BLaER1 (cell line): ENCODE data around the gene NPPC.

Source experiments
- H3K27ac ChIP-seq: shearing (Covaris generic); formaldehyde crosslinking; 2 replicates; pipeline ENCODE4 v1.8.1; 2022
- H3K27me3 ChIP-seq: shearing (Covaris generic); formaldehyde crosslinking; 2 replicates; pipeline ENCODE4 v1.8.1; 2022
- H3K36me3 ChIP-seq: shearing (Covaris generic); formaldehyde crosslinking; 2 replicates; pipeline ENCODE4 v1.8.1; 2022
- H3K4me1 ChIP-seq: shearing (Covaris generic); formaldehyde crosslinking; 2 replicates; pipeline ENCODE4 v1.8.1; 2022
- H3K4me2 ChIP-seq: shearing (Covaris generic); formaldehyde crosslinking; 2 replicates; pipeline ENCODE4 v1.8.1; 2022
- H3K4me3 ChIP-seq: shearing (Covaris generic); formaldehyde crosslinking; 2 replicates; pipeline ENCODE4 v1.8.1; 2022
- H3K9ac ChIP-seq: shearing (Covaris generic); formaldehyde crosslinking; 2 replicates; pipeline ENCODE4 v1.8.1; 2022
- H3K9me3 ChIP-seq: shearing (Covaris generic); formaldehyde crosslinking; 2 replicates; pipeline ENCODE4 v1.8.1; 2022
- H4K20me1 ChIP-seq: shearing (Covaris generic); formaldehyde crosslinking; 2 replicates; pipeline ENCODE4 v1.8.1; 2022
- Cebpa-rat ChIP-seq: shearing (Covaris generic); IDR thresholded peaks from 2 replicates; pipeline ENCODE4 v1.8.1; 2022

The NPPC gene

GRCh38 chr2:231923010-231923344, 3.2 kb downstream of the NPPC start:
- no peak overlapping the region for H3K4me3 ChIP-seq
- peaks cover 46% of the 10 kb centered on the region for H3K4me1 ChIP-seq
- peaks cover 30% of the 10 kb centered on the region; the same call in 1 of the 2 replicates for H3K36me3 ChIP-seq
- no peak overlapping the region for H3K27ac ChIP-seq
- peaks cover 38% of the 10 kb centered on the region for H4K20me1 ChIP-seq
- H3K9me3 ChIP-seq: no peaks in the 10 kb centered on the region
- peaks cover 38% of the 10 kb centered on the region for H3K27me3 ChIP-seq
- H3K9ac ChIP-seq: no peak overlapping the region
- peak overlapping the region; percentile 100; the same call in 1 of the 2 replicates for H3K4me2 ChIP-seq
- no peak for TF ChIP-seq Cebpa-rat

GRCh38 chr2:231922311-231923009, 3.7 kb downstream of the NPPC start:
- Histone ChIP-seq H4K20me1 (peaks cover 38% of the 10 kb centered on the region), H3K9ac (no peak overlapping the region), H3K9me3 (no peaks in the 10 kb centered on the region), H3K4me1 (peaks cover 40% of the 10 kb centered on the region), H3K36me3 (peaks cover 30% of the 10 kb centered on the region; the same call in 1 of the 2 replicates), H3K27ac (no peak overlapping the region), H3K4me3 (no peak overlapping the region), H3K4me2 (peak overlapping the region; percentile 100; the same call in 1 of the 2 replicates), H3K27me3 (peaks cover 33% of the 10 kb centered on the region)
- TF ChIP-seq Cebpa-rat: no peak

- Histone ChIP-seq H3K4me1 (peaks cover 30% of the 10 kb centered on the region), H3K4me3 (no peak overlapping the region), H4K20me1 (peaks cover 37% of the 10 kb centered on the region), H3K9me3 (no peaks in the 10 kb centered on the region), H3K27me3 (peaks cover 18% of the 10 kb centered on the region), H3K27ac (no peak overlapping the region), H3K4me2 (no peak overlapping the region), H3K36me3 (peaks cover 30% of the 10 kb centered on the region; the same call in 1 of the 2 replicates), H3K9ac (no peak overlapping the region)
- no peak for TF ChIP-seq Cebpa-rat
Measured at GRCh38 chr2:231920795-231921194, 5.4 kb downstream of the NPPC start.

GRCh38 chr2:231920366-231920765, 5.8 kb downstream of the NPPC start:
- no peak overlapping the region for H3K27ac ChIP-seq
- H3K4me3 ChIP-seq: no peak overlapping the region
- TF ChIP-seq Cebpa-rat: no peak
- H3K4me1 ChIP-seq: peaks cover 30% of the 10 kb centered on the region; the same call in 1 of the 2 replicates
- H3K9ac ChIP-seq: no peak overlapping the region
- no peak overlapping the region for H3K4me2 ChIP-seq
- peaks cover 32% of the 10 kb centered on the region for H4K20me1 ChIP-seq
- peaks cover 14% of the 10 kb centered on the region for H3K27me3 ChIP-seq
- H3K9me3 ChIP-seq: no peaks in the 10 kb centered on the region
- peaks cover 30% of the 10 kb centered on the region; the same call in 1 of the 2 replicates for H3K36me3 ChIP-seq

- peaks cover 25% of the 10 kb centered on the region for H4K20me1 ChIP-seq
- no peak overlapping the region for H3K27ac ChIP-seq
- no peak overlapping the region for H3K4me3 ChIP-seq
- no peaks in the 10 kb centered on the region for H3K9me3 ChIP-seq
- no peak overlapping the region for H3K4me2 ChIP-seq
- H3K27me3 ChIP-seq: peaks cover 7% of the 10 kb centered on the region
- TF ChIP-seq Cebpa-rat: no peak
- H3K9ac ChIP-seq: no peak overlapping the region
- peaks cover 29% of the 10 kb centered on the region; the same call in 1 of the 2 replicates for H3K36me3 ChIP-seq
- peaks cover 31% of the 10 kb centered on the region for H3K4me1 ChIP-seq
Measured at GRCh38 chr2:231919341-231920035, 6.7 kb downstream of the NPPC start.

GRCh38 chr2:231918501-231919330, 7.5 kb downstream of the NPPC start:
- TF ChIP-seq Cebpa-rat: no peak

GRCh38 chr2:231917280-231918066, 8.7 kb downstream of the NPPC start:
- Histone ChIP-seq H3K9me3 (no peaks in the 10 kb centered on the region), H3K36me3 (peaks cover 10% of the 10 kb centered on the region; the same call in 1 of the 2 replicates), H3K4me2 (no peak overlapping the region), H4K20me1 (peaks cover 5% of the 10 kb centered on the region; the same call in 1 of the 2 replicates), H3K27ac (no peak overlapping the region), H3K9ac (no peak overlapping the region), H3K4me1 (peaks cover 23% of the 10 kb centered on the region), H3K27me3 (no peaks in the 10 kb centered on the region), H3K4me3 (no peak overlapping the region)
- TF ChIP-seq Cebpa-rat: no peak

More at GRCh38 chr2:231918501-231919330, 7.5 kb downstream of the NPPC start:
- H4K20me1 ChIP-seq: peaks cover 18% of the 10 kb centered on the region; the same call in 1 of the 2 replicates
- H3K27ac ChIP-seq: no peak overlapping the region
- H3K4me2 ChIP-seq: no peak overlapping the region
- no peaks in the 10 kb centered on the region for H3K27me3 ChIP-seq
- no peak overlapping the region for H3K9ac ChIP-seq
- peaks cover 22% of the 10 kb centered on the region; the same call in 1 of the 2 replicates for H3K36me3 ChIP-seq
- H3K4me1 ChIP-seq: peaks cover 31% of the 10 kb centered on the region
- no peaks in the 10 kb centered on the region for H3K9me3 ChIP-seq
- no peak overlapping the region for H3K4me3 ChIP-seq

GRCh38 chr2:231914077-231914690, 12.0 kb downstream of the NPPC start:
- Histone ChIP-seq H3K9ac (no peak overlapping the region), H3K27ac (no peak overlapping the region), H3K27me3 (no peaks in the 10 kb centered on the region), H3K4me3 (no peak overlapping the region), H3K4me2 (peak overlapping the region; percentile 55), H4K20me1 (no peaks in the 10 kb centered on the region), H3K9me3 (no peaks in the 10 kb centered on the region), H3K4me1 (peaks cover 44% of the 10 kb centered on the region), H3K36me3 (no peaks in the 10 kb centered on the region)
- no peak for TF ChIP-seq Cebpa-rat
